Ectodermal cell (in vitro differentiated cells): Measurements from ENCODE around the gene TDRD3.
"Not testable (repeated sequence)": the region's sequence is repeated elsewhere in the genome, so short reads cannot be mapped to it uniquely, and the experiment has no call there.

Source experiments
- H3K27ac ChIP-seq: 2 replicates; pipeline ENCODE4 v1.7.0; 2013; ENCODE audit warnings: mild to moderate bottlenecking, low read depth, low read length; ENCODE audit not compliant: insufficient read depth, poor library complexity, severe bottlenecking
- H3K27me3 ChIP-seq: 2 replicates; pipeline ENCODE4 v1.7.0; 2013; ENCODE audit warnings: mild to moderate bottlenecking, low read length; ENCODE audit not compliant: insufficient read depth, control insufficient read depth, poor library complexity, severe bottlenecking
- H3K36me3 ChIP-seq: one replicate; pipeline ENCODE4 v1.7.0; 2013; ENCODE audit warnings: low read length; ENCODE audit not compliant: control insufficient read depth, insufficient read depth
- H3K4me1 ChIP-seq: one replicate; pipeline ENCODE4 v1.7.0; 2013; ENCODE audit warnings: low read length; ENCODE audit not compliant: control insufficient read depth, insufficient read depth
- H3K4me3 ChIP-seq: 2 replicates; pipeline ENCODE4 v1.7.0; 2013; ENCODE audit warnings: low read depth, low read length, control low read depth; ENCODE audit not compliant: insufficient read depth
- H3K9me3 ChIP-seq: 2 replicates; pipeline ENCODE4 v1.7.0; 2013; ENCODE audit warnings: mild to moderate bottlenecking, low read length, moderate library complexity; ENCODE audit not compliant: control insufficient read depth
- WGBS, 2 experiments: methylation state at CpG; one replicate each; pipeline ENCODE4 v1.1.7; 2013; ENCODE audit warnings: missing lambda C conversion rate in 2 of 2; 5-methylcytosine and 5-hydroxymethylcytosine counted together

TDRD3 gene

GRCh38 chr13:60369242-60369641 is 27.8 kb upstream of the TDRD3 start:
- no peaks in the 10 kb centered on the region for H3K4me1 ChIP-seq
- no peak overlapping the region for H3K4me3 ChIP-seq
- no peak overlapping the region for H3K27ac ChIP-seq
- H3K27me3 ChIP-seq: no peaks in the 10 kb centered on the region
- no peaks in the 10 kb centered on the region for H3K36me3 ChIP-seq
- H3K9me3 ChIP-seq: no peaks in the 10 kb centered on the region

- 89 to 96% methylated on average over 6 to 7 of the region's 7 CpGs for WGBS, 2 experiments
- Histone ChIP-seq H3K36me3 (no peaks in the 10 kb centered on the region), H3K4me3 (no peak overlapping the region), H3K9me3 (no peaks in the 10 kb centered on the region), H3K4me1 (no peaks in the 10 kb centered on the region), H3K27me3 (no peaks in the 10 kb centered on the region), H3K27ac (no peak overlapping the region)
These were observed 26.7 kb upstream of the TDRD3 start for GRCh38 chr13:60370343-60370742.

- Histone ChIP-seq H3K27me3 (no peaks in the 10 kb centered on the region), H3K9me3 (no peaks in the 10 kb centered on the region), H3K4me1 (no peaks in the 10 kb centered on the region), H3K4me3 (no peak overlapping the region), H3K36me3 (no peaks in the 10 kb centered on the region), H3K27ac (no peak overlapping the region)
- 96 to 99% methylated on average over 2 of the region's 2 CpGs for WGBS, 2 experiments
These were observed 24.9 kb upstream of the TDRD3 start for GRCh38 chr13:60372141-60372540.

- not testable (repeated sequence) for H3K27ac ChIP-seq, H3K36me3 ChIP-seq, H3K27me3 ChIP-seq, H3K4me1 ChIP-seq, H3K4me3 ChIP-seq, H3K9me3 ChIP-seq
- WGBS, 2 experiments: 82 to 93% methylated on average over 2 of the region's 3 CpGs
These were observed 17.7 kb upstream of the TDRD3 start for GRCh38 chr13:60379282-60379681.

GRCh38 chr13:60379837-60380565 is 17.0 kb upstream of the TDRD3 start:
- Histone ChIP-seq H3K4me3 (no peak overlapping the region), H3K27ac (no peak overlapping the region)
- 89 to 91% methylated on average over 2 to 3 of the region's 3 CpGs for WGBS, 2 experiments

GRCh38 chr13:60384911-60385310 is 12.1 kb upstream of the TDRD3 start:
- no peak overlapping the region for H3K27ac ChIP-seq
- no peaks in the 10 kb centered on the region for H3K4me1 ChIP-seq
- 91 to 93% methylated on average over 4 of the region's 4 CpGs for WGBS, 2 experiments
- H3K9me3 ChIP-seq: no peaks in the 10 kb centered on the region
- H3K36me3 ChIP-seq: no peaks in the 10 kb centered on the region
- no peaks in the 10 kb centered on the region for H3K27me3 ChIP-seq
- no peak overlapping the region for H3K4me3 ChIP-seq

More at GRCh38 chr13:60379837-60380565, 17.0 kb upstream of the TDRD3 start:
- Histone ChIP-seq H3K36me3 (no peaks in the 10 kb centered on the region), H3K27me3 (no peaks in the 10 kb centered on the region), H3K9me3 (no peaks in the 10 kb centered on the region), H3K4me1 (no peaks in the 10 kb centered on the region)

GRCh38 chr13:60386250-60386649 is 10.8 kb upstream of the TDRD3 start:
- no peaks in the 10 kb centered on the region for H3K4me1 ChIP-seq
- no peaks in the 10 kb centered on the region for H3K36me3 ChIP-seq
- no peak overlapping the region for H3K27ac ChIP-seq
- H3K4me3 ChIP-seq: no peak overlapping the region
- WGBS, 2 experiments: 86 to 89% methylated on average over 2 of the region's 2 CpGs
- H3K9me3 ChIP-seq: no peaks in the 10 kb centered on the region
- no peaks in the 10 kb centered on the region for H3K27me3 ChIP-seq

GRCh38 chr13:60392131-60392530 is 4.9 kb upstream of the TDRD3 start:
- Histone ChIP-seq H3K4me3 (no peak overlapping the region), H3K36me3 (no peaks in the 10 kb centered on the region), H3K27ac (no peak overlapping the region), H3K4me1 (no peaks in the 10 kb centered on the region), H3K27me3 (no peaks in the 10 kb centered on the region), H3K9me3 (no peaks in the 10 kb centered on the region)
- 74% methylated on average over 2 to 3 of the region's 3 CpGs for WGBS, 2 experiments

- Histone ChIP-seq H3K4me1 (peaks cover 7% of the 10 kb centered on the region), H3K27me3 (no peaks in the 10 kb centered on the region), H3K36me3 (no peaks in the 10 kb centered on the region), H3K27ac (peak overlapping the region; percentile 93), H3K4me3 (peak overlapping the region; percentile 73), H3K9me3 (no peaks in the 10 kb centered on the region)
- 0% methylated on average over 49 of the region's 49 CpGs for WGBS, 2 experiments
These were observed 843 bp upstream of the TDRD3 start for GRCh38 chr13:60395971-60396782.

- H3K27me3 ChIP-seq: no peaks in the 10 kb centered on the region
- H3K4me1 ChIP-seq: peaks cover 7% of the 10 kb centered on the region
- no peaks in the 10 kb centered on the region for H3K36me3 ChIP-seq
- peak overlapping the region; percentile 73 for H3K4me3 ChIP-seq
- H3K9me3 ChIP-seq: no peaks in the 10 kb centered on the region
- peak overlapping the region; percentile 81 for H3K27ac ChIP-seq
- 1 to 2% methylated on average over 43 of the region's 43 CpGs for WGBS, 2 experiments
These were observed 821 bp downstream of the TDRD3 start for GRCh38 chr13:60397704-60398378.
